T-cell (primary cell): Measurements from ENCODE around the gene TAF11L6. TPM values are rescaled to one million over a fixed set of nuclear protein-coding genes. Genes with fewer than 3 reads are reported as not detected.
A peak's percentile ranks its signal among the peaks of the same experiment; 100 is the strongest.
"Not testable (repeated sequence)": the region's sequence is repeated elsewhere in the genome, so short reads cannot be mapped to it uniquely, and the experiment has no call there.

ENCODE experiments used
- ATAC-seq, 4 experiments: fragments of 200-7000 bp in 3 of 4; fragments of 150-1000 bp in 1 of 4; cut with Tn5 transposase; replicated peaks in 1 of 4; 1 replicate in 3 of 4; 2 replicates in 1 of 4; pipeline ENCODE4 v1.10.0; 2021; ENCODE audit warnings: moderate library complexity in 3 of 4, mild to moderate bottlenecking in 2 of 4, moderate number of reproducible peaks in 1 of 4
- CTCF ChIA-PET, 2 donors: fragments of 300-600 bp; sonication (Branson Sonifier 250); formaldehyde crosslinking; loops; one replicate each; lab custom pipeline; 2022; ENCODE audit warnings: antibody characterized with exemption in 2 of 2; lab: Charles Lee
- POLR2A ChIA-PET, 2 donors: fragments of 300-600 bp; sonication (Branson Sonifier 250); formaldehyde crosslinking; loops; one replicate each; lab custom pipeline; 2022; ENCODE audit warnings: antibody characterized with exemption in 2 of 2; lab: Charles Lee
- DNase-seq, 35 experiments: peaks; one replicate each; pipeline versions ENCODE4 v3.0.0 to v3.0.0-alpha.2; 2013 to 2023
- H3K27ac ChIP-seq: one replicate; pipeline ENCODE4 v1.5.1; 2013; ENCODE audit warnings: low read length
- H3K27me3 ChIP-seq, 2 experiments: replicated peaks in 1 of 2; 1 replicate in 1 of 2; 2 replicates in 1 of 2; pipeline versions ENCODE4 v1.6.1 to v1.7.0; 2013; ENCODE audit warnings: low read length in 1 of 2, mixed read lengths in 1 of 2; ENCODE audit not compliant: control insufficient read depth in 2 of 2, insufficient read depth in 2 of 2; ENCODE audit errors: extremely low read depth in 1 of 2
- H3K36me3 ChIP-seq, 2 donors: 1 replicate in 1 of 2; 2 replicates in 1 of 2; pipeline versions ENCODE4 v1.6.1 to v1.7.0; 2013; ENCODE audit warnings: low read length in 1 of 2; ENCODE audit not compliant: control insufficient read depth in 2 of 2, insufficient read depth in 1 of 2; ENCODE audit errors: extremely low read depth in 1 of 2
- H3K4me1 ChIP-seq, 2 experiments: 1 replicate in 1 of 2; 2 replicates in 1 of 2; pipeline versions ENCODE4 v1.6.1 to v1.7.0; 2013; ENCODE audit warnings: low read length in 2 of 2, mixed read lengths in 1 of 2; ENCODE audit not compliant: insufficient read depth in 2 of 2, control insufficient read depth in 1 of 2; ENCODE audit errors: extremely low read depth in 1 of 2
- H3K4me3 ChIP-seq, 2 donors: 1 replicate in 1 of 2; 2 replicates in 1 of 2; pipeline versions ENCODE4 v1.5.1 to v1.7.0; 2013; ENCODE audit warnings: mild to moderate bottlenecking in 2 of 2, low read length in 1 of 2, moderate library complexity in 1 of 2; ENCODE audit not compliant: control insufficient read depth in 1 of 2; ENCODE audit errors: extremely low read depth in 1 of 2
- H3K9me3 ChIP-seq: 2 replicates; pipeline ENCODE4 v1.7.0; 2013
- H3K27ac Mint-ChIP-seq, 2 donors: one replicate each; pipeline ENCODE4 v1.8.0; 2020 to 2021; ENCODE audit warnings: mild to moderate bottlenecking in 2 of 2, mixed read lengths in 2 of 2
- H3K27me3 Mint-ChIP-seq, 2 donors: one replicate each; pipeline ENCODE4 v1.8.0; 2021 to 2022; ENCODE audit warnings: mixed read lengths in 2 of 2
- H3K36me3 Mint-ChIP-seq: one replicate; pipeline ENCODE4 v1.8.0; 2021; ENCODE audit warnings: mixed read lengths
- H3K4me1 Mint-ChIP-seq, 3 donors: one replicate each; pipeline ENCODE4 v1.8.0; 2020 to 2022; ENCODE audit warnings: mixed read lengths in 3 of 3, mild to moderate bottlenecking in 1 of 3
- H3K4me3 Mint-ChIP-seq, 3 donors: one replicate each; pipeline ENCODE4 v1.8.0; 2020 to 2022; ENCODE audit warnings: mild to moderate bottlenecking in 3 of 3, mixed read lengths in 3 of 3, moderate library complexity in 3 of 3
- H3K9me3 Mint-ChIP-seq, 3 donors: one replicate each; pipeline ENCODE4 v1.8.0; 2020 to 2022; ENCODE audit warnings: mixed read lengths in 3 of 3
- WGBS: methylation state at CpG from one replicate; pipeline ENCODE4 v1.1.5; 2013; ENCODE audit warnings: missing lambda C conversion rate; ENCODE audit not compliant: insufficient coverage; 5-methylcytosine and 5-hydroxymethylcytosine counted together
- total RNA-seq, 35 experiments: library from RNA in 6 of 35; stranded (reverse) in 6 of 35; fragments of 120-200 nt in 1 of 35; gene quantifications; one replicate each; pipeline versions ENCODE4 v1.2.1 to v1.2.4 and lab custom pipeline; 2013 to 2026

The TAF11L6 gene
- total RNA-seq, 5 donors from 2014 or later (not counting 1 experiment from before 2014, with no cell fraction given): not detected

DNA sequence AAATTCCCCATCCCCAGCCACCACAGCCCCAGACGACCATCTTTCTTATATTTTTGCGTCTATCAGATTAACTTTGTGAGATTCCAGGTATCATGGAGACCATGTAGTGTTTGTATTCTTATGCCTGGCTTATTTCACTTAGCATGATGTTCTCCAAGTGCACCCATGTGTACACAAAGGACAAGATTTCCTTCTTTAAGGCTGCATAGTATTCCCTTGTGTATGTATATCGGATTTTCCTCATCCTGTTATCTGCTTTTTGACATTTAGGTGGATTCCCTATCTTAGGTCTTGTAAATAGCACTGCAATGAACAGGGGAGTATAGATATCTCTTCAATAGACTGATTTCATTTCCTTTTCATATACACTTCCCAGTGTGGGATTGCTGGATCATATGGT is 35.7 kb upstream of the TAF11L6 start:
- no peak for ATAC-seq

DNA sequence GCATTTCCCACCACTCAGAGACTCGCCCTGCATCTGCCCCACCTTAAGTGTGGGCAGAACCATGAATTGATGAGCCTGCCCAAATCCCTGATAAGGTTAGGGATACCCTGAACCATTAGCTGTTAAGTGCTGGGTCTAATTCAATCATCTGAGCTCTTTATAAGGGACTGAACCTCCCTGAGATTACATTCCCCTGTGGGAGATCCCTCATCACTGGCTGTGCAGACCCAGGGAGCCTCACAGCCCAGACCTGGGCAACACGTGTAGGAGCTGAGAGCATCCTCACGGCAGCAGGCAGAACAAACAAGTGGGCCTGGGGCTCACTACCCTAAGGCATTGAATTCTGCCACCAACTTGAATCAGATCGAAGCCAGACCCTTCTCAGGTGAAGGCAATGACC is 31.0 kb upstream of the TAF11L6 start:
- no peaks in the 10 kb centered on the region for H3K4me1 ChIP-seq
- H3K27ac ChIP-seq: no peak overlapping the region
- Mint-ChIP-seq H3K9me3 (peaks cover 5 to 19% (median 12%) of the 10 kb centered on the region in 3 donors), H3K36me3 (no peaks in the 10 kb centered on the region), H3K27ac (no peak overlapping the region), H3K4me3 (no peak overlapping the region), H3K27me3 (no peaks in the 10 kb centered on the region), H3K4me1 (no peaks in the 10 kb centered on the region)
- CTCF ChIA-PET: no interaction called here
- ATAC-seq: no peak
- DNase-seq: no peak
- no peak overlapping the region for H3K4me3 ChIP-seq
- H3K27me3 ChIP-seq: no peaks in the 10 kb centered on the region
- H3K9me3 ChIP-seq: no peaks in the 10 kb centered on the region
- no peaks in the 10 kb centered on the region for H3K36me3 ChIP-seq
- 90% methylated on average over 2 of the region's 4 CpGs for WGBS
- POLR2A ChIA-PET: no interaction called here

More for the DNA sequence above, 35.7 kb upstream of the TAF11L6 start:
- Mint-ChIP-seq H3K4me1 (no peaks in the 10 kb centered on the region), H3K27ac (no peak overlapping the region), H3K27me3 (no peaks in the 10 kb centered on the region), H3K36me3 (no peaks in the 10 kb centered on the region), H3K9me3 (peaks cover 5 to 17% (median 7%) of the 10 kb centered on the region in 3 donors), H3K4me3 (no peak overlapping the region)
- POLR2A ChIA-PET: no interaction called here
- Histone ChIP-seq H3K4me3 (no peak overlapping the region), H3K27ac (no peak overlapping the region), H3K27me3 (no peaks in the 10 kb centered on the region), H3K36me3 (no peaks in the 10 kb centered on the region), H3K9me3 (no peaks in the 10 kb centered on the region), H3K4me1 (no peaks in the 10 kb centered on the region)
- CTCF ChIA-PET: interaction anchor here in 1 of 2 donors (0.6 kb wide), 1 partner anchor 417 kb away, joined by 3 read pairs; no protein-coding TSS in a partner anchor
- DNase-seq: no peak
- no CpG with 5 or more reads among the region's 3 CpGs for WGBS

DNA sequence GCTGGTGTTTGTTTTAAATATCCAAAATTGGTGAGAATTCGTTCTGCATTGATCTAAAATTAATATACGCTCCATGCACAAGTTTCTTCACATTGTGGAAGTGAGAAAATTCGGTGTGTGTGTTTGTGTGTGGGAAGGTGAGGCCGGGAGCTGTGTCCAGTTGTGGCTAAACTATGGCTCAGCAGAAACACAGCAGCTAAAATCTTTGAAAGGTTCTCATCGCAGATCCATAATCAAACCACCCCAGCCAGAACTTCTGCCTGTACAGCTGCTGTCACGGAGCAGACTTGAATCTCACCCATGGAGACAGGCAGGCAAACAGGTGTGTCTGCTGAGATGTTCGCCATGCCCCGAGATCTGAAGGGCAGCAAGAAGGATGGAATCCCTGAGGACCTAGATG is 30.5 kb upstream of the TAF11L6 start, which contains the start of gene TAF11L2:
TSS of gene TAF11L2 (plus strand) at position 301 of the 400 bp plus-strand sequence.
- H3K9me3 Mint-ChIP-seq: peaks cover 5 to 16% (median 8%) of the 10 kb centered on the region in 3 donors
- H3K27me3 Mint-ChIP-seq, CTCF ChIA-PET, H3K27ac Mint-ChIP-seq, H3K27ac ChIP-seq, H3K27me3 ChIP-seq, H3K4me3 Mint-ChIP-seq, H3K36me3 ChIP-seq, H3K9me3 ChIP-seq, DNase-seq, H3K4me3 ChIP-seq, ATAC-seq, H3K36me3 Mint-ChIP-seq, POLR2A ChIA-PET, H3K4me1 Mint-ChIP-seq, H3K4me1 ChIP-seq: not testable (repeated sequence)
- WGBS: 82% methylated on average over 2 of the region's 8 CpGs

DNA sequence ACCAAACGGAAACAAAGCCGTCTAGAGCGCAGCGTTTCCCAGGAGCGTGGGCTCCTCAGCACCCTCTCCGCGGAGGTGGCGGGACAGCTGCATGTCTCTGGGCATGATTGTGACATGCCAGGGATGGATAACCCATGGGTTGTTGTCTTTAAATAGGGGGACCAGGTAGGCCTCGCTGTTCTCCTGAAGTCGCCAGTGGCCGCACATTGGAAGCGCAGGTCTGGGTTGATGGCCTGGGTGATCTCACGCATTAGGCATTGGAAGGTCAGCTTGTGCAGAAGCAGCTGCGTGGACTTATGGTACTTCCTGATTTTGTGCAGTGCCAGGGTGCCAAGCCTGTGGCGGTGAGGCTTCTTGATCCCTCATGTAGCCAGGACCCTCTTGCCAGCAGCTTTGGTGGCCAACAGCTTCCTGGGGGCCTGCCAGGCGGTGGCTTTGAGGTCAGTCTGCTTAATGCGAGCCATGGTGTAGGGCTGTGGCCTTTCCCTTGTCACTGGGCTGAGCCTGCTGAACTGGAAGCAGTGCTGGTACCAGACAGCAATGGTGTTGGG is 16.6 kb upstream of the TAF11L6 start:
- H3K27ac ChIP-seq: no peak overlapping the region
- Mint-ChIP-seq H3K4me3 (no peak overlapping the region), H3K9me3 (peaks cover 0 to 11% (median 0%) of the 10 kb centered on the region in 3 donors), H3K27me3 (no peaks in the 10 kb centered on the region), H3K36me3 (no peaks in the 10 kb centered on the region), H3K27ac (no peak overlapping the region), H3K4me1 (no peaks in the 10 kb centered on the region)
- WGBS: 79% methylated on average over 15 of the region's 17 CpGs
- CTCF ChIA-PET: interaction anchor here in 1 of 2 donors (0.6 kb wide), 1 partner anchor 29 kb away, joined by 5 read pairs; no protein-coding TSS in a partner anchor
- H3K4me1 ChIP-seq: no peaks in the 10 kb centered on the region
- no peak for ATAC-seq
- no peaks in the 10 kb centered on the region for H3K36me3 ChIP-seq
- no peak for DNase-seq
- no peaks in the 10 kb centered on the region for H3K27me3 ChIP-seq
- H3K4me3 ChIP-seq: no peak overlapping the region
- POLR2A ChIA-PET: no interaction called here
- no peaks in the 10 kb centered on the region for H3K9me3 ChIP-seq

DNA sequence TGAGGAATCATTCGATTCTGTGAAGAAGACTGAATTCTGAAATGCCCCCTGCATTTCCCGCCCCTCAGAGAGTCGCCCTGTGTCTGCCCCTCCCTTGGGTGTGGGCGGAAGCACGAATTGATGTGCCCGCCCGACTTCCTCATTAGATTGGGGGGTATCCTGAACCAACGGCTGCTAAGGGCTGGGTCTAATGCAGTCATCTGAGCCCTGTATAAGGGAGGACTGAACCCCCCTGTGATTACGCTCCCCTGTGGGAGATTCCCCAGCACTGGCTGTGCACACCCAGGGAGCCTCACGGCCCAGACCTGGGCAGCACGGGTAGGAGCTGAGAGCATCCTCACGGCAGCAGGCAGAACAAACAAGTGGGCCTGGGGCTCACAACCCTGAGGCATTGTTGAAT is 10.9 kb upstream of the TAF11L6 start:
- H3K9me3 ChIP-seq, H3K36me3 ChIP-seq, H3K27me3 ChIP-seq, H3K27me3 Mint-ChIP-seq, H3K4me3 Mint-ChIP-seq, POLR2A ChIA-PET, H3K27ac Mint-ChIP-seq, H3K27ac ChIP-seq, H3K4me1 ChIP-seq, H3K4me3 ChIP-seq, ATAC-seq, H3K9me3 Mint-ChIP-seq, CTCF ChIA-PET, H3K4me1 Mint-ChIP-seq, H3K36me3 Mint-ChIP-seq: not testable (repeated sequence)
- 85% methylated on average over 4 of the region's 12 CpGs for WGBS
- peak in 5 of 35 experiments; percentile 5 to 33 (median 23) for DNase-seq

DNA sequence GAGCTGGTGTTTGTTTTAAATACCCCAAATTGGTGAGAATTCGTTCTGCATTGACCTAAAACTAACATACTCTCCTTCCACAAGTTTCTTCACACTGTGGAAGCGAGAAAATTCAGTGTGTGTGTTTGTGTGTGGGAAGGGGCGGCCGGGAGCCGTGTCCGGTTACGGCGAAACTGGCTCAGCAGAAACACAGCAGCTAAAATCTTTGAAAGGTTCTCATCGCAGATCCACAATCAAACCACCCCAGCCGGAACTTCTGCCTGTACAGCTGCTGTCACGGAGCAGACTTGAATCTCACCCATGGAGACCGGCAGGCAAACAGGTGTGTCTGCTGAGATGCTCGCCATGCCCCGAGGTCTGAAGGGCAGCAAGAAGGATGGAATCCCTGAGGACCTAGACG is 10.4 kb upstream of the TAF11L6 start, which contains the start of gene TAF11L3:
TSS of gene TAF11L3 (plus strand) at position 301 of the 400 bp plus-strand sequence.
- WGBS: no CpG with 5 or more reads among the region's 15 CpGs
- H3K27ac Mint-ChIP-seq, H3K4me3 ChIP-seq, H3K27me3 Mint-ChIP-seq, CTCF ChIA-PET, H3K9me3 Mint-ChIP-seq, H3K4me1 Mint-ChIP-seq, H3K27me3 ChIP-seq, ATAC-seq, H3K36me3 Mint-ChIP-seq, H3K4me1 ChIP-seq, H3K36me3 ChIP-seq, H3K4me3 Mint-ChIP-seq, DNase-seq, H3K9me3 ChIP-seq, POLR2A ChIA-PET, H3K27ac ChIP-seq: not testable (repeated sequence)
